B cell (primary cell): Measurements from ENCODE around the gene TET1. TPM values are rescaled to one million over a fixed set of nuclear protein-coding genes. Genes with fewer than 3 reads are reported as not detected.
"Not testable (repeated sequence)": the region's sequence is repeated elsewhere in the genome, so short reads cannot be mapped to it uniquely, and the experiment has no call there.

ENCODE experiments used
- ATAC-seq: fragments of 200-7000 bp; cut with Tn5 transposase; one replicate; pipeline ENCODE4 v1.10.0; 2021; ENCODE audit warnings: low read depth, mild to moderate bottlenecking, moderate number of reproducible peaks, moderate library complexity
- CTCF ChIA-PET: fragments of 350-600 bp; sonication (Branson Sonifier 250); formaldehyde crosslinking; loops from one replicate; lab custom pipeline; 2021; ENCODE audit warnings: antibody characterized with exemption, inconsistent platforms; lab: Charles Lee
- POLR2A ChIA-PET: fragments of 350-600 bp; sonication (Branson Sonifier 250); formaldehyde crosslinking; loops from one replicate; lab custom pipeline; 2021; ENCODE audit warnings: antibody characterized with exemption; lab: Charles Lee
- DNase-seq: peaks from one replicate; pipeline ENCODE4 v3.0.0; 2013
- H2AFZ ChIP-seq: 2 replicates; pipeline ENCODE4 v1.6.1; 2012; ENCODE audit warnings: mild to moderate bottlenecking, low read depth, low read length; ENCODE audit not compliant: insufficient read depth, poor library complexity, severe bottlenecking
- H3K27ac ChIP-seq, 2 donors: 1 replicate in 1 of 2; 2 replicates in 1 of 2; pipeline ENCODE4 v1.5.1; 2012 to 2013; ENCODE audit warnings: low read length in 2 of 2, mild to moderate bottlenecking in 2 of 2, moderate library complexity in 1 of 2
- H3K27me3 ChIP-seq, 4 experiments: fragments of 200-600 bp in 1 of 4; sonication (generic) in 1 of 4; replicated peaks in 1 of 4; 1 replicate in 2 of 4; 2 replicates in 2 of 4; pipeline versions ENCODE4 v1.6.1 to v1.7.0; 2013 to 2016; ENCODE audit warnings: low read length in 3 of 4, mild to moderate bottlenecking in 2 of 4, mixed read lengths in 1 of 4, moderate library complexity in 1 of 4; ENCODE audit not compliant: insufficient read depth in 4 of 4, control insufficient read depth in 3 of 4; ENCODE audit errors: control extremely low read depth in 1 of 4
- H3K36me3 ChIP-seq, 2 experiments: replicated peaks in 1 of 2; 1 replicate in 1 of 2; 2 replicates in 1 of 2; pipeline versions ENCODE4 v1.6.1 to v1.7.1; 2013; ENCODE audit warnings: low read length in 1 of 2; ENCODE audit not compliant: insufficient read depth in 2 of 2, control insufficient read depth in 1 of 2; ENCODE audit errors: control extremely low read depth in 1 of 2, extremely low read depth in 1 of 2
- H3K4me1 ChIP-seq, 2 donors: fragments of 200-600 bp in 1 of 2; sonication (generic) in 1 of 2; 1 replicate in 1 of 2; 2 replicates in 1 of 2; pipeline versions ENCODE4 v1.5.1 to v1.6.1; 2013 to 2017; ENCODE audit warnings: low read length in 2 of 2; ENCODE audit not compliant: control insufficient read depth in 2 of 2, insufficient read depth in 2 of 2
- H3K4me2 ChIP-seq: replicated peaks from 2 replicates; pipeline ENCODE3; 2012; ENCODE audit warnings: mild to moderate bottlenecking, low read depth, low read length; ENCODE audit not compliant: poor library complexity, severe bottlenecking
- H3K4me3 ChIP-seq, 5 experiments: fragments of 200-600 bp in 1 of 5; sonication (generic) in 1 of 5; 1 replicate in 3 of 5; 2 replicates in 2 of 5; pipeline versions ENCODE4 v1.5.1 to v1.7.0; 2011 to 2016; ENCODE audit warnings: low read length in 4 of 5, mild to moderate bottlenecking in 4 of 5, low read depth in 2 of 5, control low read depth in 1 of 5, moderate library complexity in 1 of 5; ENCODE audit not compliant: insufficient read depth in 1 of 5; ENCODE audit errors: control extremely low read depth in 1 of 5, extremely low read depth in 1 of 5
- H3K79me2 ChIP-seq: fragments of 200-600 bp; sonication (generic); one replicate; pipeline ENCODE4 v1.6.0; 2016; ENCODE audit warnings: low read length; ENCODE audit not compliant: control insufficient read depth, insufficient read depth
- H3K9ac ChIP-seq: fragments of 200-600 bp; sonication (generic); 2 replicates; pipeline ENCODE4 v1.6.1; 2017; ENCODE audit warnings: mild to moderate bottlenecking, low read length, moderate library complexity
- H3K9me3 ChIP-seq, 3 donors: one replicate each; pipeline versions ENCODE4 v1.6.1 to v1.7.1; 2013; ENCODE audit warnings: low read length in 2 of 3; ENCODE audit not compliant: control insufficient read depth in 2 of 3, insufficient read depth in 1 of 3; ENCODE audit errors: control extremely low read depth in 1 of 3
- H4K20me1 ChIP-seq: 2 replicates; pipeline ENCODE4 v1.6.0; 2012; ENCODE audit warnings: mild to moderate bottlenecking, low read length; ENCODE audit not compliant: insufficient read depth, control insufficient read depth, poor library complexity, severe bottlenecking
- H3K27ac Mint-ChIP-seq: one replicate; pipeline ENCODE4 v1.8.0; 2021; ENCODE audit warnings: mixed read lengths
- H3K27me3 Mint-ChIP-seq: one replicate; pipeline ENCODE4 v1.8.0; 2021; ENCODE audit warnings: mixed read lengths
- H3K4me1 Mint-ChIP-seq: one replicate; pipeline ENCODE4 v1.8.0; 2021; ENCODE audit warnings: mixed read lengths
- H3K4me3 Mint-ChIP-seq: one replicate; pipeline ENCODE4 v1.8.0; 2021; ENCODE audit warnings: mixed read lengths
- H3K9me3 Mint-ChIP-seq: one replicate; pipeline ENCODE4 v1.8.0; 2022; ENCODE audit warnings: mixed read lengths; ENCODE audit not compliant: insufficient read depth
- EZH2 ChIP-seq: IDR thresholded peaks from 2 replicates; pipeline ENCODE4 v1.6.1; 2012; ENCODE audit warnings: borderline replicate concordance, low read depth, mild to moderate bottlenecking, moderate library complexity, low read length; ENCODE audit not compliant: insufficient read depth, poor library complexity, severe bottlenecking
- WGBS: methylation state at CpG from one replicate; pipeline ENCODE4 v1.1.5; 2013; ENCODE audit warnings: missing lambda C conversion rate; ENCODE audit not compliant: insufficient coverage; 5-methylcytosine and 5-hydroxymethylcytosine counted together
- intact Hi-C: fragments of 100-400 bp; cut with micrococcal nuclease; formaldehyde crosslinking; loops from one replicate; pipeline ENCODE4 v1.10.0; 2022
- polyA plus RNA-seq: library from polyadenylated mRNA; depleted of rRNA; stranded (reverse); fragments of >200 nt; gene quantifications from 2 replicates; pipeline ENCODE4 v1.2.3, GENCODE V29; 2012
- total RNA-seq, 2 donors: library from RNA; stranded (reverse); fragments of 120-200 nt in 1 of 2; gene quantifications; 1 replicate in 1 of 2; 2 replicates in 1 of 2; pipeline versions ENCODE4 v1.2.3 to v1.2.4, GENCODE V29; 2013 to 2022
- TF ChIP-seq, protein P1 (sequence below): fragments of 200-600 bp; IDR thresholded peaks from one replicate; pipeline ENCODE4 v1.8.0; 2022; ENCODE audit warnings: antibody characterized with exemption, mild to moderate bottlenecking

TET1 gene
- total and polyA plus RNA-seq, 2 donors (not counting 1 experiment from before 2014, with no cell fraction given), result 0.30 to 1.4 TPM

DNA sequence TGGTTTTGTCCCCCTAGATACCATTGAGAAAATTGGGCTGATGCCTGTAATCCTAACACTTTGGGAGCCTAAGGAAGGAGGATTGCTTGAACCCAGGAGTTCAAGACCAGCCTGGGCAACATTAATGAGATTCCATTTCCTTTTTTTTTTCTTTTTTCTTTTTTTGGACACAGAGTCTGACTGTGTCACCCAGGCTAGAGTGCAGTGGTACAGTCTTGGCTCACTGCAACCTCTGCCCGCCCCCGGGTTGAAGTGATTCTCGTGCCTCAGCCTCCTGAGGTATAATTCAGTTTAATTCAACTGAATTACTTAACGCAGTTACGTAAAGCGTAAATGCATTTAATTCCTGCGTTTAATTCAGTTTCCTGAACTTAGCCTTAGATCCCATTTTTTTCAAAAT lies 174.2 kb downstream of the TET1 start:
- Mint-ChIP-seq H3K4me3 (no peak overlapping the region), H3K27ac (no peak overlapping the region), H3K9me3 (no peaks in the 10 kb centered on the region), H3K4me1 (no peaks in the 10 kb centered on the region), H3K27me3 (no peaks in the 10 kb centered on the region)
- POLR2A ChIA-PET, result no interaction called here
- no peaks in the 10 kb centered on the region for H3K4me1 ChIP-seq
- intact Hi-C loops, result no loop called here
- no peak for TF ChIP-seq EZH2
- TF ChIP-seq, protein P1, sequence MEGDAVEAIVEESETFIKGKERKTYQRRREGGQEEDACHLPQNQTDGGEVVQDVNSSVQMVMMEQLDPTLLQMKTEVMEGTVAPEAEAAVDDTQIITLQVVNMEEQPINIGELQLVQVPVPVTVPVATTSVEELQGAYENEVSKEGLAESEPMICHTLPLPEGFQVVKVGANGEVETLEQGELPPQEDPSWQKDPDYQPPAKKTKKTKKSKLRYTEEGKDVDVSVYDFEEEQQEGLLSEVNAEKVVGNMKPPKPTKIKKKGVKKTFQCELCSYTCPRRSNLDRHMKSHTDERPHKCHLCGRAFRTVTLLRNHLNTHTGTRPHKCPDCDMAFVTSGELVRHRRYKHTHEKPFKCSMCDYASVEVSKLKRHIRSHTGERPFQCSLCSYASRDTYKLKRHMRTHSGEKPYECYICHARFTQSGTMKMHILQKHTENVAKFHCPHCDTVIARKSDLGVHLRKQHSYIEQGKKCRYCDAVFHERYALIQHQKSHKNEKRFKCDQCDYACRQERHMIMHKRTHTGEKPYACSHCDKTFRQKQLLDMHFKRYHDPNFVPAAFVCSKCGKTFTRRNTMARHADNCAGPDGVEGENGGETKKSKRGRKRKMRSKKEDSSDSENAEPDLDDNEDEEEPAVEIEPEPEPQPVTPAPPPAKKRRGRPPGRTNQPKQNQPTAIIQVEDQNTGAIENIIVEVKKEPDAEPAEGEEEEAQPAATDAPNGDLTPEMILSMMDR, result no peak
- H3K27me3 ChIP-seq, result no peaks in the 10 kb centered on the region
- H3K79me2 ChIP-seq, result peaks cover 57% of the 10 kb centered on the region
- H4K20me1 ChIP-seq, result peaks cover 20% of the 10 kb centered on the region
- ATAC-seq (no peak), DNase-seq (no peak)
- no peaks in the 10 kb centered on the region for H3K9me3 ChIP-seq
- no peak overlapping the region for H2AFZ ChIP-seq
- peaks cover 11 to 71% of the 10 kb centered on the region in 2 experiments for H3K36me3 ChIP-seq
- 97% methylated on average over 3 of the region's 7 CpGs for WGBS
- H3K4me2 ChIP-seq, result no peak overlapping the region
- no peak overlapping the region for H3K9ac ChIP-seq
- CTCF ChIA-PET, result no interaction called here
- H3K4me3 ChIP-seq, result no peak overlapping the region
- no peak overlapping the region for H3K27ac ChIP-seq

DNA sequence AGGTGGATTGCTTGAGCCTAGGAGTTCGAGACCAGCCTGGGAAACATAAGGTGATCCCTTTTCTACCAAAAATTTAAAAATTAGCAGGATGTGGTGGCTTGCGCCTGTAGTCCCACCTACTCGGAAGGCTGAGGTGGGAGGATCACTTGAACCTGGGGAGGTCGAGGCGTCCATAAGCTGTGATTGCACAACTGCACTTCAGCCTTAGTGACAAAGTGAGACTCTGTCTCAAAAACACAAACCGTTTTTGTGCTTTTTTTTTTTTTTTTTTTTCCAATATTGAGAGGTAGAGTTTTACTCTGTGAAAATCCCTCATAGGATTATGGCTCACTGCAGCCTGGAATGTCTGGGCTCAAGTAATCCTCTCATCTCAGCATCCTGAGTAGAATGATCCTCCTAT lies 175.0 kb downstream of the TET1 start:
- ChIA-PET CTCF (no interaction called here), POLR2A (no interaction called here)
- Histone ChIP-seq H3K9ac (no peak overlapping the region), H3K27ac (no peak overlapping the region), H3K4me3 (no peak overlapping the region), H4K20me1 (peaks cover 20% of the 10 kb centered on the region), H3K79me2 (peaks cover 50% of the 10 kb centered on the region), H3K4me1 (no peaks in the 10 kb centered on the region), H3K27me3 (no peaks in the 10 kb centered on the region), H3K4me2 (no peak overlapping the region), H2AFZ (no peak overlapping the region), H3K36me3 (peaks cover 11 to 75% of the 10 kb centered on the region in 2 experiments), H3K9me3 (no peaks in the 10 kb centered on the region)
- intact Hi-C loops, result no loop called here
- Mint-ChIP-seq H3K4me1 (no peaks in the 10 kb centered on the region), H3K27ac (no peak overlapping the region), H3K27me3 (no peaks in the 10 kb centered on the region), H3K4me3 (no peak overlapping the region), H3K9me3 (no peaks in the 10 kb centered on the region)
- no peak for DNase-seq
- no CpG with 5 or more reads among the region's 6 CpGs for WGBS
- no peak for TF ChIP-seq EZH2
- TF ChIP-seq, protein P1, result no peak
- no peak for ATAC-seq

DNA sequence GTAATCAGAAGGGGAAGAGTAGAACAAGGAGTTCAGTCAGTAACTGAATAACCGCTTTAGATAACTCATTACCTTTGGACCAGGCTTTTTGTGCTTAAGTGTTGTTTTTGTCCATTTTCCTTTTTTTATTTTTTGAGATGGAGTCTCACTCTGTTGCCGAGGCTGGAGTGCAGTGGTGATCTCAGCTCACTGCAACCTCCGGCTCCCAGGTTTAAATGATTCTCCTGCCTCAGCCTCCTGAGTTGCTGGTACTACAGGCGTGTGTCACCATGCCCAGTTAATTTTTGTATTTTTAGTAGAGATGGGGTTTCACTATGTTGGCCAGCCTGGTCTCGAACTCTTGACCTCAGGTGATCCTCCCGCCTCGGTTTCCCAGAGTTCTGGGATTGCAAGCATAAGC lies 175.6 kb downstream of the TET1 start:
- H3K27me3 ChIP-seq, POLR2A ChIA-PET, H3K4me1 Mint-ChIP-seq, CTCF ChIA-PET, H3K4me3 ChIP-seq, H3K27ac ChIP-seq, H3K4me1 ChIP-seq, H3K9ac ChIP-seq, H3K9me3 Mint-ChIP-seq, H2AFZ ChIP-seq, H3K27ac Mint-ChIP-seq, H3K4me2 ChIP-seq, H3K27me3 Mint-ChIP-seq, H3K9me3 ChIP-seq, DNase-seq, ATAC-seq, intact Hi-C loops, H3K4me3 Mint-ChIP-seq: not testable (repeated sequence)
- WGBS, result 61% methylated on average over 4 of the region's 7 CpGs
- peaks cover 50% of the 10 kb centered on the region for H3K79me2 ChIP-seq
- H3K36me3 ChIP-seq, result peaks cover 11 to 75% of the 10 kb centered on the region in 2 experiments
- H4K20me1 ChIP-seq, result peaks cover 20% of the 10 kb centered on the region
